M059J (cell line): Measurements from ENCODE around the gene KIF3B. TPM values are rescaled to one million over a fixed set of nuclear protein-coding genes. Genes with fewer than 3 reads are reported as not detected.
A peak's percentile ranks its signal among the peaks of the same experiment; 100 is the strongest.
"Not testable (repeated sequence)": the region's sequence is repeated elsewhere in the genome, so short reads cannot be mapped to it uniquely, and the experiment has no call there.

Source experiments
- DNase-seq: peaks from one replicate; pipeline ENCODE4 v3.0.0-alpha.2; 2012; ENCODE audit warnings: low read depth
- total RNA-seq: library from RNA; depleted of rRNA; stranded (reverse); fragments of >200 nt; shearing (Covaris generic); gene quantifications from 2 replicates; pipeline ENCODE4 v1.2.3, GENCODE V29; 2014

KIF3B gene
- total RNA-seq, 1 experiment from 2014 or later, result 28.4 TPM

DNA sequence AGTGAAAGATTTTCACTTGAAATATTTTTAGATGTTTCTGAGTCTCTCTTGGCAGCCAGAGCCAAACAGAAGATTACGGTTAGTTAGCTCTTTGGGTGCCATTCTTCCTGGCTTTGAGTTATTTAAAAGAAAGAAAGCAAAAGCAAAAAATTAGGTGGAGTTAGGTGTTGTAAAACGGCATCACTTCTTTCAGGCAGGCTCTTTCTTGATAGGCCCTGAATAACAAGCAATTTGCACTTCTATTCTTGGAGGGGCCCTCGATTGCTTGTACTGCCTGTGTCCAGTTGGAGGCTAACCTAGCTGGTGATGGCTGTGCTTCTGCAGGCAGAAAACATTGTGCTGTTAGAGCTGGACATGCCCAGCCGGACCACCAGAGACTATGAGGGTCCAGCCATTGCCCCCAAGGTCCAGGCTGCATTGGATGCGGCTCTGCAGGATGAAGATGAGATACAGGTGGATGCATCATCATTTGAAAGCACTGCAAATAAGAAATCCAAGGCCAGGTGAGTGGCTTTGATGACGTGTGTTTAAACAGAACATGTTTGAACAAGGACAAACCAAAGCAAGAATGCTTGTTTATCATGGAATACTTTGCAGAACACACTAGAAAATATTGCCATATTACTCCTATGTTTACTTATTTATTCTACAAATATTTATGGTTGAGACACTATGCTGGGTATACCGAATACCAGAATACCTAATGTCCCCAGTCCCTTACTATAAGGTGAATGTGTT lies 52.5 kb downstream of the KIF3B start:
- no peak for DNase-seq

DNA sequence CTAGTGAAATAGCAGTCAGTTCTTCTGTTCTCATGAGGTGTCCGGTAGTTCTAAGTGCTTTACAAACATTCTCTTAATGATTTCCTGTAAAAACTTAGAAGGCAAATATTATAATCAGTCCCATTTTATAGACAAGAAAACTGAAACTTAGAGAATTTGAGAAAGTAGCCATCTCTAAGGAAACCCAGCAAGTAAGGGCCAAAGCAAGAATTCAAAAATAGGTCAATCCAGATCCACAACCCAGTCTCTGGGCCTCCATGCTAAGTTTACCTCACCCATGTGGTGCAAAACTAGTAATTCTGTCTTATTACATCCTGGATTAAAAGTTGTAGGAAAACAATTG lies 53.1 kb downstream of the KIF3B start:
- DNase-seq, result no peak

DNA sequence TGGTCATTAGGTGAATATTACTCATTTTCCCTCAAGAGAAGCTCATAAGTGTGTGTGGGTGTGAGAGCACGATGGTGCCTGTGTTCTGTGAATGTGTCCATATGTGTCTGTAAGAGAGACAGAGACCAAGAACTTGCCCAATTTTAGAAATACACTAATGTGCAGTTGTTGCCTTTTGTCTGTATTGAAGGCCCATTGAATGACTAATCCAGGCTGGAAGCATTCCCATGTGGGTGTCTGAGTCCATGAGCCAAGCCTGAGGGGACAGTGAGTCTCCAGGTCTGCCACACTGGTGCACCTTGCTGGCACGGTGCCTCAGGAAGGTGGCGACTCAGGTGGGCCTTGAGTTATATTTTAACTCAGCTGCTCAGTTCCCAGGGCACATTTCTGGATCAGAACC lies 55.2 kb downstream of the KIF3B start:
- DNase-seq, result peak; percentile 79

DNA sequence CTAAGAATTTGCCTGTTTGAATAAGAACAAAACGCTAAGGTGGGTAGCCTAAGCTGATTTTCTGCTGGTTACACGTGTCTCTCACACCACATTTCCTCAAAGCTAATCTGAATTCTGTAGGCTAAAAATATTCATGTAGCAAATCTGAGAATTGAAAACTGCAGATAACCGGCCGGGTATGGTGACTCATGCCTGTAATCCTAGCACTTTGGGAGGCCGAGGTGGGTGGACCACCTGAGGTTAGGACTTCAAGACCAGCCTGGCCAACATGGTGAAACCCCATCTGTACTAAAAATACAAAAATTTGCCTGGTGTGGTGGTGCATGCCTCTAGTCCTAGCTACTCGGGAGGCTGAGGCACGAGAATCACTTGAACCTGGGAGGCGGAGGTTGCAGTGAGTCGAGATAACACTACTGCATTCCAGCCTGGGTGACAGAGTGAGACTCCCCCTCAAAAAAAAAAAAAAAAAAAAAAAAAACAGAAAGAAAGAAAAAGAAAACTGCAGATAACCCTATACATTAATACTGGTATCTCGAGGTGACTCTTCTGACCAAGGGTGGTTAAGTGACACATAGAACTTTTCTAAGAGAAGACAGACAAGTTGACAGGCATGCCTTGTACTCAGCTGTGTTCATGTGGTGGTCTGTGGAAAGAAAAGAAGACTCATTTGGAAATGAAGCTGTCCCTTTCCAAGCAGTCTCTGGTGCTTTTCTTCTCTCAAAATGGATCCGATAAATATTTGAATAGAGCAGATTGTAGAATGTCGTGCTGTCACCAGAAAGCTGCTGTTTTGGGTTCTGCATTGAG lies 55.9 kb downstream of the KIF3B start:
- DNase-seq, result no peak

DNA sequence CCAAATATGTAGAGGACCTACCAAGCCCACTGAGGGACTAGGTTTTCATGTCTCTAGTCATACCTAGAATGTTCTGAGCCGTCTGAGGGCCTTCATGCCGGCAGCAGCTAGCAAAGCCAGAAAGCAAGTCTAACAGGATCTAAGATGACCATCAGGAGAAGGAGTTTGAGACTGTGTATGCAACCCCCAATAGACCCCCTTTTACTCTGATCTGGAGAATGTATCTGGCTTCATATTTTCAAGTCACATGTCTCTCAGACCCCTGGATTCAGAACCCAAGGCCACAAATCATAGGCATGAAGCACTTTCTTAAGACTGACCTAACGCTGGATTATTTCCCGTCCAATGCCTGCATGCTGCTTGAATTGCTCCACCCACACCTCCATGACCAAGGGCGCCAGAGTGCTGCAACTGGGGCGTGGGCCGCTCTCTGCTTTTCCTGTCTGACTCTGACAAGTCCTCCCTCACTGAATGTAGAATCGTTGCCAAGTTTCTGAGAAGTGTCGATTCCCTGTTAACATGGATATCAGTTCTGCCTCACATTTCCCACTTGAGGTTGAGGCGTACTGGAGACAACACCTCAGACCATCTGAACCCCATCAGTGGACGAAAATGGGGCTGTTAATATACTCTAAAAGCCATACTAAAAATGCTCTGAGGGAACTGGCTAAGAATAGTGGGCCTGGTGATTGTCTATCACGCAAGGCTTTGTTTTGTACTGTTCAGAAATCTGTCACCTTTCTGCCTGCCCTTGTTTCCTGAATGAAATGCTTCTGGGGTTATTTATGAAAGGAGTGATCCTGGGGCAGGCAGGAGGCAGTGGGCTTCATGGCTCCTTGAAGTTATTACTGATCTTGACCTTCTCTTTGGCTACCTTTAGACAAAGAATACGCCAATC lies 56.8 kb downstream of the KIF3B start:
- DNase-seq, result no peak

DNA sequence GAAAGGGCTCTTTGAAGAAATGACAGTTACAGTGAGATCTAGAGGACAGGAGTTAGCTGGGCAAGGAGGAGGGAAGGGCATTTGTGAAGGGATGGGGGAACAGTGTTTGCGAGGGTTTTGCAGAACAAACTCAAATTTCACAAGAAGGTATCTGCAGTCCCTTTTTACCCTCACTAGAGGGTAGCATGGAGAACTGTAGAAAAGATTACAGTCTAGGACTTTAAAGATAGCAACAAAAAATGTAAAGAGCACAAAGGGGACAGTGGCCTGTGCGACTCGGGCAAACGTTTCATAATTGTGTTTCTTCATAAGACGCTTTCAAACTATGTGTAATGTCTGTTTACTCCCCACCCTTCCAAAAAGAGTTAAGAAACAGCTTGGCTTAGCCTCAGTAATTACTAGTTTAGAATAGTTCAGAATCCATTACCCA lies 59.5 kb downstream of the KIF3B start:
- peak; percentile 61 for DNase-seq

DNA sequence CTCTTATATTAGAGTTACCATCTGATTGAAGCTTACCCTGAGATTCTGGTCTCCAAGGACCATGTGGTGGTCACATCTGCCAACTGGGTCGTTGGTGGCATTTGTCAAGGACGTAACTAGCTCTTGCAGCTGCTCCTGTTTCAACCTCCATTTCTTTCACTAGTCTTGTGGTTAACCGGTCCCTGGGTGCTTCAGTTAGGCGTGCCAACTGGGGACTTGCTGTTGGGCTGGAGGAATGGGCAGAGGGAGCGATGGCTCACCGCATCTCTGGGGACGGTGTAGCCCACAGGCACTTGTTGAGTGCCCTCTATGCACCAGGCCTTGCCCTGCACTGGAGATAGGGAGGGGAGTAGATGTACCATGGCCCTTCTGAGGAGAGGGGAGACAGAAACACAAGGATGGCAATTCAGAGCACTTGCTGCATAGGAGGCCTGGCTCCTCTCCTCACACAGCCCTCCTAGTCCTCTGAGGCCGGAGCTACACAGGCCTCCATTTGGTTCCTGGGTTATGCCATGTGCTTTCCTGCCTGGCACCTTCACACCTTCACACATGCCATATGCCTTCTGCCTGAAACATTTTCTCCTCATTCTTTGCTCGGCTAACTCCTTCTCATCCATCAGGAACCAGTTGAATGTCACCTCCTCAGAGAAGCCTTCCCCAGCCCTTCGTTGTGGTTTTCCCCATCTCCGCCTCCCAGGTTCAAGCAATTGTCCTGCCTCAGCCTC lies 60.6 kb downstream of the KIF3B start:
- no peak for DNase-seq

DNA sequence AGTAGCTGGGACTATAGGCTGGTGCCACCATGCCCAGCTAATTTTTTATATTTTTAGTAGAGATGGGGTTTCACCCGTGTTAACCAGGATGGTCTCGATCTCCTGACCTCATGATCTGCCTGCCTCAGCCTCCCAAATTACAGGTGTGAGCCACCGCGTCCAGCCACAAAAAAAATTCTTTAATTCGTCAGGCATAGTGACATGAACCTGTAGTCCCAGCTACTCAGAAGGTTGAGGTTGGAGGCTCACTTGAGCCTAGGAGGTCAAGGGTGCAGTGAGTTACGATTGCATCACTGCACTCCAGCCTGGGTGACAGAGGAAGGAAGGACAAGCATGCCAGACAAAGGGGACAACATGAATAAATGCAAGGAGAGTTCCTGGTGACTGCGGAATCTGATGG lies 61.2 kb downstream of the KIF3B start:
- no peak for DNase-seq

DNA sequence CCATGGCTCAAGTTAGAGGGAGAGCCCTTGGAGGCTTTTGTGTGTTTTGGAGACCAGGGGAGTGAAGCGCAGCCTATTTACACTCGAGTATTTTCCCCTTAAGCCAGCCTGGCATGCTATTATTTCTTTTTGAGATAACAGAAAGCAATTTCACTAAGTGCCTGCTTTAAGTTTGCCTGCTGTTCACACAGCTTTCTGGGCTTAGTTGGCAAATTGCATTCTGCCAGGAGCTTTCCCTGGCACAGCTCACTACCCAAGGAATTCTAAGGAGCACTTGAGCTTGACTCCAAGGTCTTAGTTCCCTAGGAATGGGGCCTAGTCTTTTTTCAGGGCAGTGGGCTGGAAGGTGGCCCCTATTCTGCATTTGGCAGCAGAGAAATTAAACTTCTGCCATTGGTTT lies 61.7 kb downstream of the KIF3B start:
- no peak for DNase-seq

DNA sequence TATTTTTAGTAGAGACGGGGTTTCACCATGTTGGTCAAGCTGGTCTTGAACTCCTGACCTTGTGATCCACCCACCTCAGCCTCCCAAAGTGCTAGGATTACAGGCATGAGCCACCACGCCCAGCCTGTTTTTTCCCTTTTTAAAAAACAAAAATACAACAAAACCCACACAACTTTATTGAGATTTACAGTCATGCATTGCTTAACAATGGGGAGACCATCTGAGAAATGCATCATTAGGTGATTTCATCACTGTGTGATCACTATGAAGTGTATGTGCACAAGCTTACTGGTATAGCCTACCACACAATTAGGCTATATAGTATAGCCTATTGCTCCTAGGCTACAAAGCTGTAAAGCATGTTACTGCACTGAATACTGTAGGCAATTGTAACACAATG lies 63.6 kb downstream of the KIF3B start:
- not testable (repeated sequence) for DNase-seq

DNA sequence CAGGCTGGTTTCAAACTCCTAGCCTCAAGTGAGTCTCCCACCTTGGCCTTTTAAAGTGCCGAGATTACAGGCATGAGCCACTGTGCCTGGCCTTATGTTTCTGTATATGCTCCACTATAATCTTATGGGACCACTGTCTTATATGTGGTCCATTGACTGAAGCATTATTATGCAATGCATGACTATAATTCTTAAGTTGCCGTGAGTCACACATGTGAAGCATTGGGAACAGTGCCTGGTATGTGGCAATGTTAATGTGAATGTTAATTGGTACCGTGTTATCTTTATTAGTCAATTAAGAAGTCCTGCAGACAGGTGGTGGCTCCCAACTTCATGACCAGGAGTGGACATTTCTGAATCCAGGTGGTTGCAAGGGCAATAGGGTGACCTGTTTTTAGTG lies 66.0 kb downstream of the KIF3B start:
- DNase-seq, result peak; percentile 91

DNA sequence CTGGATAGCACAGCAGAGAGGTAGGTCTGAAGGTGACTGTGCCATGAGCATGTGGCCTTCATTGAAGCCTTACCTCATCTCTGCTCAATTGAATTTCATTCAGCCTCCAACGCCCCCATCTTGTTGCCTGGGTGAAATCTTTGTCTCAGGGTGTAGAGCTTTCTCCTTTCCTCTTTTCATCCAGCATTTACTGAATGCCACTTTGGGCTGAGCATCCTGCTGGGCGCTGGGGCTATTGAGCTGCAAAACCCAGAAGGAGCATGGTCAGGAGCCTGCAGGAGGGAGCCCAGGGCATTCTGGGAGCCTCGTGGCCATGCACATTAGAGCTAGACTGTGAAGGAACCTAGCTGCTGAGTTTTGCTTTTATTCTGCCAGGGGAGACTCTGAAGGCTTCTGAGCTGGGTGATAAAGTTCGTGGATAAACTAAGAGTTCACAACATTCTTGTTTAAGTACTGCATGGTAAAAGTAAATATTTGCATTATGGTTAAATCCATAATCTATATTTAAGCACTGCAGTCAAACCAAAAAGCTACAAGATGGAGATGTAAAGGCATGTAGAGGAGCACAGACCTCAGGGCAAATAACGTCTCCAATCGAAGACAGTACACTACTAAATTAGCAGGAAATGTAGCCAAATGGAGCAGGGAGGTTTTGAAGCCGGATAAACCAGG lies 67.5 kb downstream of the KIF3B start:
- DNase-seq, result no peak

DNA sequence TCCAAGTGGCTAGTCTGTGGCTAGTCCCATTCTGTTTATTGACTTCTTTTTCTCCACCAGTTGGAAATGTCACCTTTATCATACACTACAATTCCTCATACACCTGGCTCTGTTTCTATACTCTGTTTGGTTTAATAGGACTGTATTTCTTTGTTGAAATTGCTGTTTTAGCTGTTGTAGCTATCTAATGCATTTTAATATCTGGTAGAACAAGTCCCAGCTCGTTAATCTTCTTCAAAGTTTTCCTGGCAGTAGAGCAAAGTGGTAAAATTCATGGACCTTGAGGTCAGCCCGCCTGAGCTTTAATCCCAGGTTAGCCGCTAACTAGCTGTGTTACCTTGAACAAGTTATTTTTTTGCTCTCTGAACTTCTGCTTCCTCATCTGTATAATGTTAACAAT lies 70.8 kb downstream of the KIF3B start:
- no peak for DNase-seq

DNA sequence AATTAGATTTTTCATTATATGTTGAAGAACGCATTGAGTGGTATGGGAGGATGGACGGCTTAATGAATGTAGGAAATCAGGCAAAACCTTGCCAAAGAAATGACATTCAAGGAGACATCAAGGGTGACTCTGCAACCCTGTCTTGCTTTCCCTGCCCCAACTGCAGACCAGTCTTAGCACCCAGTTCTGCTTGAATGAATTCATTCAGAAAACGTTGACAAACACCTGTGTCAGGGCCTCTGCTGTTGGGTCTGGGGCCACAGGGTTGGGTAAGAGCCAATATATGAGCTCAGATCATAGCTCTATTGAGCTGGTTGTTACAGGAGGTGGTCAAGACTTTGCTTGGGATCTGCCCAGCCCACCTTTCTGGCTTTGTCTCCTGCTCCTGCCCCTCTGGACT lies 73.0 kb downstream of the KIF3B start:
- DNase-seq, result no peak

DNA sequence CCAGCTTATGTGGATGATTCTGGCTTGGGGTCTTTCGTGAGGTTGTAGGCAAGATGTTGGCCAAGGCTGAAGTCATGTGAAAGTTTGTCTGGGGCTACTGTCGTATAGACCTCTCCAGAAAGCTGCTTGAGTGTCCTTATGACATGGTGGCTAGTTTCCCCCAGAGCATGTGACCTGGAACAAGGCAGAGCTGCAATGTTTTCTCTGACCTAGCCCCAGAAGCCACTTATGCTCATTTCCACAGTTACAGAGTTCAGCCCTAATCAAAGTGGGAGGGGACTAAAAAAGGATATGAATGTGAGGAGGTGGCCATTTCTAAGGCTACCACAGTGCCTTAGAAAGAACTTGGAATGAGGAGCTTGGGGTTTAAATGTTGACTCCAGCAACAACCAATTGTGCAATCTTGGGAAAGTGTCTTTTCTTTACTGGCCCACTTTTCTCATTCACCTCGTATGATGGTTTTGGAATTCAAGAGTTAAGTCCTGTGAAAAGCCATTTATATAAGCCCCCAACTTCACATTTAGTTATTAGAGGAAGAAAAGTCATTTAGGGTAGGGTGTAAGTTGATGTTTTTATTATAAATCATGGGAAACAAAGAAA lies 74.8 kb downstream of the KIF3B start:
- DNase-seq, result no peak

DNA sequence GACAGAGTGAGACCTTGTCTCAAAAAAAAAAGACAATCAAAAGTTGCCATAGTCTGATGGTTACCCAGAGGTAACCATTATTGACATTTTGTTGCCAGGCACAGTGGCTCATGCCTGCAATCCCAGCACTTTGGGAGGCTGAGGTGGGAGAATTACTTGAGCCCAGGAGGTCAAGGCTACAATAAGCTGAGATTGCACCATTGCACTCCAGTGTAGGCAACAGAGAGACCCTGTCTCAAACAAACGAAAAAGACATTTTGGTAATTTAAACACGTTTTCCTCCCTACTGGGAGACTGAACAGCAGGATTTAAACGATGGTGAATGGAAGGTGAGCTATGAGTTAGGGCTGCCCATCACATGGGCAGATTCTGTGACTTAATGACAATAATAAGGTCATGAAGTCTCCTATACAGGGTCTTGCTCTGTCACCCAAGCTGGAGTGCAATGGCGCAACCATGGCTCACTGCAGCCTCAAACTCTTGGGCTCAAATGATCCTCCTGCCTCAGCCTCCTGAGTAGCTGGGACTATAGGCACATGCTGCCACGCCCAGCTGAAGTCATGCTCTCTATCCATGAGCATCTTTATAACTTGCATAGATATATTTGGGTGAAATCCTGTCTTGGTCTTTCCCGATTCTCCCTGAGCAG lies 76.5 kb downstream of the KIF3B start:
- no peak for DNase-seq

DNA sequence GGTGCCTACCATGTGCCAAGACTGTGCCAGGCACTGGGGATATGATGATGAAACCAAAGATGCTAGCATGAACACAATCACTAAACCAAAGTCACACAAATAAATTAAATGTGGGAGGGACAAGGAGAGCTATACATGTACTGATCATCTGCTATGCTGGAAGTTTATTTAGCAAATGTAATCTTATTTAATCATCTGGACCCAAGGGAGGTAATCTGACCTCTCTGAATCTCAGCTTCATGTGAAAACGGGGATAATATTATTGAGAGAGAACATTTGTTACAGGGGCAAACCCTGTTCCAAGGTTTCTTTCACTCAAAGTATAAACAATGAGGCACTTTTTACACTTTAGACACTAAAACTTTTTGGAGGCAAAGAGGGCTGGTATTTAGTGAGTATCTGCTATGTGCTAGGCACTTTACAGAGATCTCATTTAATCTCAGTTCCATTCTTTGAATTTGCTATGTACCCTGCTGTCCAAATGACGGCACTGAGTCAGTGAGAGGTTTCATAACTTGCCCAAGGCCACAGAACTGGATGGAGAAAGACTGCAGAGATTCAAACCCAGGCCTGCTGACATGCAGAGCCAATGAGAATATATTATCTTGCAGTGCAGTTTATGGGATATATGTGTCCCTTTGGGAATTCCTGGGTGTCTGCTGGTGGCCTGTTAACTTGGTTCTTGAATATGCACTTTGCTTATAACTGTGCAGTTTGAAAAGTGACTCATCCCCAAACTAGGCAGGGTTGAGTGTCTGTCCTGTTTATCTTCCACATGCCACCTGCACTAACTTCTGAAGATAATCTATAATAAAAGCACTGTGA lies 77.4 kb downstream of the KIF3B start:
- DNase-seq, result peak; percentile 95

DNA sequence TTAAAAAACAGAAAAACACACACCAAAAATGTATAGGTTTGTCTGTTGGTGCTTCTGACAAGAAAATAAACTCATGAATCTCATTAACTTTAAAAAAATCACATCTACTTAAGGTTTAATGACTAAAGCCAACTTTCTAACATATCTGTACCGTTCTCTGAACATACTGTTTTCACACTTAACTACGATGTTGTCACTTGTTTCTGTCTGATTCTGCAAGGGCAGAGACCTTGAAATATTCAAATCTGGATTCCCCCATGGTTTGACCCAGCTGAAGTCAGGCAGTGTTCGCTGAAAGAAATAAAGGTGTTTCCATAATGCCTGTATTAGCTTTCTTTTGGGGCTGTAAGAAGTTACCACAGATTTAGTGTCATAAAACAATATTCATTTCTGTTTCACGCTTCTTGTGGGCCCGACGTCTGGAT lies 78.0 kb downstream of the KIF3B start:
- DNase-seq, result no peak

DNA sequence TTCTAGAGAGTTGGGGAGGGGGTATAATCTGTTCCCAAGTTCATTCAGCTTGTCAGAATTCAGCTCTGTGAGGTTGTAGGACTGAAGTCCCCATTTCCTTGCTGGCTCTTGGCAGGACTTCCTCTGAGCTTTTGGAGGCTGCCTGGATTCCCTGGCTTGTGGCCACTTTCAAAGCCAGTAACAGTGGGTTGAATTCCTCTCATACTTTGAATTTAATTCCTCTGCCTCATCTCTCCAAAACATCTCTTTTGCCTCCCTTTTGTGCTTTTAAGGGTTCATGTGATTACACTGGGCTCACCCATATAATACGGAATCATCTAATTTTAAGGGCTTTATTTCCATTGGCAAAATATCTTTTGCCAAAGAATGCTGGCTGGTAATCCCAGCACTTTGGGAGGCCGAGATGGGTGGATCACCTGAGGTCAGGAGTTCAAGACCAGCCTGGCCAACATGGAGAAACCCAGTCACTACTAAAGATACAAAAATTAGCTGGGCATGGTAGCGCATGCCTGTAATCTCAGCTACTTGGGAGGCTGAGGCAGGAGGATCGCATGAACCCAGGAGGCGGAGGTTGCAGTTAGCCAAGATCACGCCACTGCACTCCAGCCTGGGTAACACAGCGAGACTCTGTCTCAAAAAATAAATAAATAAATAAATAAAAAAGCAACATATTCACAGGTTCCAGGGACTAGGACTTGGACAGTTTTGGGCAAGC lies 78.6 kb downstream of the KIF3B start:
- peak; percentile 95 for DNase-seq
